ENCODE results near the gene PDE10A. TPM values are rescaled to one million over a fixed set of nuclear protein-coding genes. Genes with fewer than 3 reads are reported as not detected.

Gene PDE10A
- total and polyA plus RNA-seq, 2 of the 13 experiments (the other 11 are each of a cell fraction or from before 2014, with no cell fraction given) = not detected

GRCh38 chr6:165617528-165617927, 45.5 kb downstream of the PDE10A start (continued):
- TF ChIP-seq YY1 (IDR thresholded peaks at IDR 0.05; ENCODE audit: insufficient read depth, insufficient replicate concordance, low read depth, low read length) (no peak), NFYC (CRISPR knock-in tag; IDR thresholded peaks at IDR 0.05) (no peak), CERS6 (CRISPR knock-in tag; IDR thresholded peaks at IDR 0.05) (no peak), MLX (CRISPR knock-in tag; IDR thresholded peaks at IDR 0.05) (no peak), CAMTA2 (CRISPR knock-in tag; IDR thresholded peaks at IDR 0.05; ENCODE audit: borderline replicate concordance) (no peak), ZNF549 (CRISPR knock-in tag; IDR thresholded peaks at IDR 0.05) (no peak), SIN3B (IDR thresholded peaks at IDR 0.05; ENCODE audit: low read length) (no peak), ZNF282 (IDR thresholded peaks at IDR 0.05; ENCODE audit: partially characterized antibody) (no peak)

- POLR2A ChIA-PET = no interaction called here
- H3K9me3 ChIP-seq (ENCODE audit: low read length) = peaks cover 9% of the 10 kb centered on the region
- intact Hi-C loops (cut with micrococcal nuclease; ENCODE audit: unreplicated experiment) = no loop called here
- in situ Hi-C loops (cut with HindIII; ENCODE audit: extremely low pct_ligation_motif_present, low pct_unique_long_range_greater_than_20kb) = no loop called here
- no peak for DNase-seq (ENCODE audit: low spot score)
- no peak for FAIRE-seq
- no peak overlapping the region for H3K9ac ChIP-seq (ENCODE audit: insufficient read depth, low read depth, low read length)
- H3K4me2 ChIP-seq (ENCODE audit: low read depth, low read length) = no peak overlapping the region
- no peaks in the 10 kb centered on the region for H3K79me2 ChIP-seq (ENCODE audit: insufficient read depth, low read length)
- no peaks in the 10 kb centered on the region; a peak in 1 of 5 replicates for H3K27me3 ChIP-seq (ENCODE audit: control insufficient read depth in 1 of 2, insufficient read depth in 2 of 2, low read length in 2 of 2)
- no peaks in the 10 kb centered on the region for H3K4me1 ChIP-seq (ENCODE audit: insufficient read depth, low read length)
- no peak for TF ChIP-seq ZNF280D (CRISPR knock-in tag; IDR thresholded peaks at IDR 0.05)
- no peak for TF ChIP-seq ZNF770 (CRISPR knock-in tag; IDR thresholded peaks at IDR 0.05)
- no peak for TF ChIP-seq ZNF253 (CRISPR knock-in tag; IDR thresholded peaks at IDR 0.05; ENCODE audit: borderline replicate concordance)
- no peak for TF ChIP-seq ZNF251 (CRISPR knock-in tag; IDR thresholded peaks at IDR 0.05)
- H2AFZ ChIP-seq (ENCODE audit: low read length) = no peak overlapping the region
- BruUV-seq (replicated peaks) = no TSS peak
- H3K4me3 ChIP-seq (replicated peaks in 1 of 3; ENCODE audit: insufficient read depth in 1 of 3, low read depth in 2 of 3, low read length in 3 of 3) = no peak overlapping the region
- 32% methylated on average over 9 of the region's 9 CpGs for WGBS (ENCODE audit: low lambda C conversion rate)
- no peaks in the 10 kb centered on the region for H4K20me1 ChIP-seq (ENCODE audit: insufficient read depth, low read length)
- CTCF ChIA-PET (ENCODE audit: low intra/inter-chr PET ratio, low total read pairs) = no interaction called here
- no peak for ATAC-seq
- no peaks in the 10 kb centered on the region for H3K36me3 ChIP-seq (replicated peaks in 1 of 2; ENCODE audit: control insufficient read depth in 1 of 2, insufficient read depth in 2 of 2, low read length in 2 of 2)
- no peak overlapping the region for H3K27ac ChIP-seq (ENCODE audit: extremely low read length, insufficient read depth, low read length)
Measured at GRCh38 chr6:165616116-165616515, 46.9 kb downstream of the PDE10A start.

All from HepG2 (cell line).